ENCODE data around the gene RRP9.
A peak's percentile ranks its signal among the peaks of the same experiment; 100 is the strongest.
"Not testable (repeated sequence)": the region's sequence is repeated elsewhere in the genome, so short reads cannot be mapped to it uniquely, and the experiment has no call there.

Gene RRP9, protein sequence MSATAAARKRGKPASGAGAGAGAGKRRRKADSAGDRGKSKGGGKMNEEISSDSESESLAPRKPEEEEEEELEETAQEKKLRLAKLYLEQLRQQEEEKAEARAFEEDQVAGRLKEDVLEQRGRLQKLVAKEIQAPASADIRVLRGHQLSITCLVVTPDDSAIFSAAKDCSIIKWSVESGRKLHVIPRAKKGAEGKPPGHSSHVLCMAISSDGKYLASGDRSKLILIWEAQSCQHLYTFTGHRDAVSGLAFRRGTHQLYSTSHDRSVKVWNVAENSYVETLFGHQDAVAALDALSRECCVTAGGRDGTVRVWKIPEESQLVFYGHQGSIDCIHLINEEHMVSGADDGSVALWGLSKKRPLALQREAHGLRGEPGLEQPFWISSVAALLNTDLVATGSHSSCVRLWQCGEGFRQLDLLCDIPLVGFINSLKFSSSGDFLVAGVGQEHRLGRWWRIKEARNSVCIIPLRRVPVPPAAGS

DNA sequence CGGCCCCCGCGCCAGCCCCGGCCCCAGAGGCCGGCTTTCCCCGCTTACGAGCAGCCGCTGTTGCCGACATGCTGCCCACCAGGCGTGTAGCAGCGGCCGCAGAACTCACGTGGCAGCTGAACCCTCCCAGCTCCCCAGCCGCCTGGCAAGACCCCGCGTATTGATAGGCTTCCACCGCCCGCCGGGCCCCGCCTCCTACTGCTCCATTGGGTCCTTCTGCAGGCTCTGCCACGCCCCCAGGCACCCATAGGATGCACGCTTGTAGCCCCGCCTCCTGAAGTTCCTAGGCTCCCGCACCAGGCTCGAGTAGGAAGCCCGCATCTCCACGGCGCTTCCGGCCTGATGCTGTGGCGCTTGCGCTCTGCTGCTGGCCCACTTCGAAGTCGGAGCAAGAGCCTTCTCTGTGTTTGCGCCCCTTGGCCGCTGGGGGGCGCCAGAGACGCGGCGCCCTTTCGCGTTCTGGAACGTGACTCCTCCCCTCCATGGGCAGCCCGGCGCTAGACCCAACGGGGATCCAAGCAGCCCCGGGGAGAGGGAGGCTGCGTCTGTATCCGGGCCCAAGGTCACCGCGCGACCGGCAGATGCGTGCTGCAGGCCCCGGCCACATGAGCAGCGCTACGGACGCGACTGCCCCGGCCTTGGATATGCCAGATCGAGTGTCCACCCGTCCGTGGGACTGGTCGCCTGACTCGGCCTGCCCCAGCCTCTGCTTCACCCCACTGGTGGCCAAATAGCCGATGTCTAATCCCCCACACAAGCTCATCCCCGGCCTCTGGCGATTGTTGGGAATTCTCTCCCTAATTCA is at the start of gene RRP9, which contains the start of gene PARP3:
Gene RRP9 (minus strand): TSS at position 107 of the 805 bp plus-strand sequence. CDS start 37 bp downstream, at position 70.
Gene PARP3 (plus strand): TSS at position 566 of the 805 bp plus-strand sequence. CDS start 993 bp downstream, outside the sequence.
- peak; percentile 99 for DNase-seq

DNA sequence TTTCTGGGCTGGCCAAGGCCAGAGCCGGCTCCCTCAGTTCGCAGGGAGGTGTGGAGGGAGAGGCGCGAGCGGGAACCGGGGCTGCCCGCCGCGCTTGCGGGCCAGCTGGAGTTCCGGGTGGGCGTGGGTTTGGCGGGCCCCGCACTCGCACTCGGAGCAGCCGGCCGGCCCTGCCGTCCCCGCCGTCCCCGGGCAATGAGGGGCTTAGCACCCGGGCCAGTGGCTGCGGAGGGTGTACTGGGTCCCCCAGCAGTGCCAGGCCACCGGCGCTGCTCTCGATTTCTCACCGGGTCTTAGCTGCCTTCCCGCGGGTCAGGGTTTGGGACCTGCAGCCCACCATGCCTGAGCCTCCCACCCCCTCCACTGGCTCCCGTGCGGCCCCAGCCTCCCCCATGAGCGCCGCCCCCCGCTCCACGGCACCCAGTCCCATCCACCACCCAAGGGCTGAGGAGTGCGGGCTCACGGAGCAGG is 48.8 kb upstream of the RRP9 start:
- DNase-seq, result not testable (repeated sequence)

DNA sequence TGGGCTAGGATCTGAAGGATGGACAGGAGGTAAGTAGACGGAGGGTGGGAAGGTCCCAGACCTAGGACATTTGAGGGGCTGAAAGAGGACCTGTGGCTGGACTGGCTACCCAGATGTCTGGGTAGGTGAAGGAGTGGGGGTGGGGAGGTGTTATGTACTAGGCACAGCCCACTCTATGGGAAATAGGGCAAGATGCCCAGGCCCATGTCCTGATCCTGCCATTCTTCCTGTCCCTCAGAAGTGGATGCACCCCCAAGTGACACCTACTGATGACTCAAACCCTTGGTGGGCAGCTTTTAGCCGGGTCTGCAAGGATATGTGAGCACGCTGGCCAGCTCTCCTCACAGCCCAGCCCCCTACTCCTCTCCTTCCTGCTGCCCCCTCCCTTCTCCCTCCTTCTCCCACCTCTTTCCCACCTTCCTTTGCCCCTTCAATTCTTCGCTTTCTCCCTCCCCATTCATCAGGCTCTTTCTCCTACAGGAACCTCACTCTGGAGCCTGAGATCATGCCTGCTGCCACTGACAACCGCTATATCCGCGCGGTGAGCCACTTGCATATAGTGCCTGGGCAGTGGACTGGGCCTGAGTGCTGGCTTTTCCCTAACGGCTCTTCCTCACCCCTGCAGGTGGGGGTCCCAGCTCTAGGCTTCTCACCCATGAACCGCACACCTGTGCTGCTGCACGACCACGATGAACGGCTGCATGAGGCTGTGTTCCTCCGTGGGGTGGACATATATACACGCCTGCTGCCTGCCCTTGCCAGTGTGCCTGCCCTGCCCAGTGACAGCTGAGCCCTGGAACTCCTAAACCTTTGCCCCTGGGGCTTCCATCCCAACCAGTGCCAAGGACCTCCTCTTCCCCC is 46.8 kb upstream of the RRP9 start:
- no peak for DNase-seq

DNA sequence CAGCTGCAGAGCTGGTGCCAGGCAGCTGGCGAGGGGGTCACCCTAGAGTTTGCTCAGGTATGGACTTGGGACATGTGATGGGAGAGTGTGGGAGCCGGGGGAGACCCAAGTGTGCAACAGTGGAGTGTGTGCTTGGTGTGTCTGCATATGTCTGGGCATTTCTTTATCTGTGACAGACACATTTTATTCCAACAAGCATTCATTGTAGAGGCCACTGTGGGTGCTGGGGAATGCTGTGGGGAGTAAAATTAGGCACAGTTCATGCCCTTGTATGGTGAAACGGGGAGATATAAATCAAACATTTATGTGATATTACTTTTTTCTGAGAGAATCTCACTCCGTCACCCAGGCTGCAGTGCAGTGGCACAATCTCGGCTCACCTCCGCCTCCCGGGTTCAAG is 45.9 kb upstream of the RRP9 start:
- DNase-seq, result no peak

DNA sequence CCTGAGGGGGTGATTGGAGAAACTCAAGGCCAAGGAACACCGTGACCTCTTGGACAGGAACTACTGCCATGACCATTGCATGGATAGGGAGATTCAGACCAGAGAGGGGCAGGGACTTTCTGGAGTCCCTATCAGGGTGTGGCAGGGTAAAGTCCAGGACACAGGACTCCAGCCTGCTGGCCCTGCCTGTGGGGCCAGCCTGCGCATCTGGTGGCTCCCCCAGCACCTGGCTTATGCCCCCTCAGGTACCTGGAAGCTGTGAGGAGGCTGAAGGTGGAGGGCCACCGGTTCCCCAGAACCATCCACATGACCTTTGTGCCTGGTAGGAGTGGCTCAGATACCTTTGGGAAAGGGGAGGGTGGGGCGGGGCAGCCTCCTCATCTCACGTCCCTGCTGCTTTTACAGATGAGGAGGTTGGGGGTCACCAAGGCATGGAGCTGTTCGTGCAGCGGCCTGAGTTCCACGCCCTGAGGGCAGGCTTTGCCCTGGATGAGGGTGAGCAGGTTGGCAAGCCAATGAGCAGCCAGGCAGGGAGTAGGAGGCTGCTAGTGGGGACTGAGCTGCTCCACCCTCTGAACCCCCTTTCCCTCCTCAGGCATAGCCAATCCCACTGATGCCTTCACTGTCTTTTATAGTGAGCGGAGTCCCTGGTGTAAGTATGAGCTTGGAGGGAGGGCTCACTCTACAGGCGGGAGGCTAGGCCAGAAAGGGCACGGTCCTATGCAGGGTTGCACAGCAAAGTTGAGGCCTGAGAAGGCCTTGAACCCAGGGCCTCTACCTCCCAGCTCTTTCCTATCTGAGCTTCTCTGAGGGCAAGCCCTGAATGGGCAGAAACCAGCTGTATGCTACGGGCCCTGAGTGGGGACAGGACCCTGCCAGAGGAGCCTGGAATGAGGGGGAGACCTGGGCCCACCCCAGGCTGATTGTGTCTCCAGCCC is 44.6 kb upstream of the RRP9 start:
- DNase-seq, result no peak

DNA sequence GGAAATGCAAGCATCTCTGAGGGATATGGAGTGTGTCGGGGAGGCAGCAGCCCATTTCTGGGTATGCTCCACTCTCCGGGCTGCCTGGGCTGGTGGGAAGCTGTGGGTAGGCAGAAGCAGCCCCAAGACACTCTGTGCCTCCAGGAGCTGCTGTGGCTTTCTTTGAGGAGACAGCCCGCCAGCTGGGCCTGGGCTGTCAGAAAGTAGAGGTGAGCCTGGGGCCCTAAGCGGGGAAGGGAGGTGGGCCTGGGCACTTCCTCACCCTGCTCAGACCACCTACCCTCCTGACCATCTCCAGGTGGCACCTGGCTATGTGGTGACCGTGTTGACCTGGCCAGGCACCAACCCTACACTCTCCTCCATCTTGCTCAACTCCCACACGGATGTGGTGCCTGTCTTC is 43.4 kb upstream of the RRP9 start:
- DNase-seq, result no peak

DNA sequence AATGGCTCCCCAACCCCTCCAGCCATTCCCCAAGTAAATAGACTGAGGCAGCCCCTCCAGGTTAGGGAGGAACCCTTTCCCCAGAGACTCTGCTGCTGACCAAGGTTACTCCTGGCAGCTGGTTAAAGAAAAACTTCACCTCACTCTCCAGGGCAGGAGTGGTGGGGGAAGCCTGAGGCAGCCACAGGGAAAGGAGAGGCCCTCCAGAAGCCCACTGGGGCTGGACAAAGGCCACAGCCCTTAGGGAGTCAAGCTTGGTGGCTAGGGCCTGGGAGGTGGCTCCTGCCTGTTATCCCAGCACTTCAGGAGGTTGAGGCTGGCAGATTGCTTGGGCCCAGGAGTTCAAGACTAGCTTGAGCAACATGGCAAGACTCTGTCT is 42.6 kb upstream of the RRP9 start:
- no peak for DNase-seq

DNA sequence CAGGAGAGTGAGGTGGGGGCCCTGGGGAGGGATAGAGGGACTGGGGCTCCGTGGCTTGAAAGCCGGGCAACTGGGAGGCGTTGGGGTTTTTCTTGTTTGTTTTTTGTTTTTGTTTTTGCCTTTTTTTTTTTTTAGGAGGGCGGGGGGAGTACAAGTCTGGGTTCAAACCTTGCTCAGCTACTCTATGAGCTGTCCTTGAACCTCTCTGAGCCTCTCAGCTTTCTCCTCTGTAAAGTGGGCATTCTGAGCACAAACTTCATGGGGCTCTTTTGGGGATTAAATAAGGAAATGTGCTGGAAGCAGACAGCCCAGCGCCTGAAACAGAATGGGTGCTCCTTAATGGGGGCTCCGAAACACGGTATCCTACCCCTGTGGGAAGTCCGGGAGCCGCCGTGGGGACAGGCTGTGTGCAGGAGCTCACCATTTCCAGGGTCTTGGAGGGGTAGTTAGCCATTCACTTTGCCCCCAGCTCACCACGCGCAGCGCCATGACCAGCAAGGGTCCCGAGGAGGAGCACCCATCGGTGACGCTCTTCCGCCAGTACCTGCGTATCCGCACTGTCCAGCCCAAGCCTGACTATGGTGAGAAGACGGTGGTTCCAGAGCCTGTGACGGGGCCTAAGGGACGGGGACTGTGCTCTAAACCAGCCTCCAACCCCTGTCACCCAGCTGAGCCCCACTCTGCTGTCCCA is 42.0 kb upstream of the RRP9 start:
- no peak for DNase-seq

DNA sequence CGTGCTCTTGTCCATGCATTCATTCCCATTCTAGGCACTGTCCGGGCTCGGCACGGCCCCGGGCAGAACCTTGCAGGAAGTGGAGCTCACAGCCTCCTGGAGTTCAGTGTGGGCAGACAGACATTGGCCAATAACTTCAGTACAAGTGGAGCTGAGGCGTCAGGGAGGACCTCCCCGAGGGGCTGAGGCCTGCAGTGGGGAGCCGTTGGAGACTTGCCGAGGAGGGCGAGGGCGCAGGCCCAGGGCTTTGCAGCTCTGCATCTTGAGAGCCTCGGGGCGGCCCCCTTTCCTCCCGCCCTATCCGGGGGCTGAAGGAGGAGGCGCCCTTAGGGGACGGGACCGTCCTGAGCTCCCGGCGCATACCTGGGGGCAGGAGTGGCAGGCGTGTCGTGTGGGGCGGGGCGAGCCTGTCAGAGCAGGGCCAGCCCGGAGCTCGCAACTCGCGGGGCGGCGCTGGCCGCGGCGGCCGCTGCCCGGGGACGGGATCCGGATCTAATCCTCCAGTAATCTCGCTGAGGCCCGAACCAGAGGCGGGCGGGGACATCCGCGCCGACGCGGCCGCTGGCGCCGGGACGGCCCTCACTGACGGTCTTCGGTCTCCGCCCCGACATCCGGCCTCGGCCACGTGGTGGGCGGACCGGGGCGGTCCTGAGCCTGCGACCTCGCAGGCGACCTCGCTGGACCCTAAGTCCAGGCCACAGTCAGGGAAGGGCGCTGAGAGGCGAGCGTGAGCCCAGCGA is 41.3 kb upstream of the RRP9 start, which contains the start of gene ACY1:
Gene ACY1 (plus strand): TSS at position 698 of the 740 bp plus-strand sequence. CDS start 530 bp downstream, outside the sequence.
- peak; percentile 99 for DNase-seq

DNA sequence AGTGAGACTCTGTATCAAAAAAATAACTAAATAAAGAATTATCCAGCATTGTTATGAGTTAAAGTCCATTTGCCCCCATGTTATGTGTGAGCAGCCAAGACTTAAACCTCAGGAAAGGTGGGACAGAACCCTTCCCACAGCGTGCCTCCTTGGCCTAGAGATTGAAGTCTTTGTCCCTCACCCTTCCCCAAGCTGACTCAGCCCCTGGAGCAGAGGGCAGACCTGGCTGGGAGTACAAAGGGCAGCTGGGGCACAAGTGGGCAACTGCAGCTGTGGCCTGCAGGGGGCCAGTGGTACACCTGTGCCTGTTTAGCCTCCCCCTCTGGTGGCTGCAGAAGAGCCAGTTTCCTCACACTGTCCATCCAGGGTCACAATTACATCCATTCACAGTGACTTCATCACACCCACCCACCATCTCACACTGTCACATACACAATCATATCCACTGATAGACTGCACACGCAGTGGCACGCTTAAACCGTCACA is 40.7 kb upstream of the RRP9 start:
- peak; percentile 97 for DNase-seq

DNA sequence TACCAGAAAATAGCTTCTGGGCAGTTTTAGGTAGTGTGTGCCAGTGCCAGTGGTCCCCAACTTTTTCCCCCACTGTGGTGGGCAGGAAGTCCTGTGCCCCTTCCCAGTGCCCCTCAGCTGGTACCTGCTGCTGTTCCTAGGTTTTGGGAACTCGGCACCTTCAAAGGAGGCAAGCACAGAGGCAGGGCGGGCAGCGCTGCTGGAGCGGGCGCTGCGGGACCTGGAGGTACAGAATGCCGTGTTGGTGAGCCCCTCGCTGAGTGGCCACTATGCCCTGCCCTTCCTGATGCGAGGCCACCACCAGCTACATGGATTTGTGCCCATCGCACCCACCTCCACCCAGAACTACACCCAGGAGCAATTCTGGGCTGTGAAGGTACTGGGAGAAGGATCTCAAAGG is 38.5 kb upstream of the RRP9 start:
- no peak for DNase-seq

DNA sequence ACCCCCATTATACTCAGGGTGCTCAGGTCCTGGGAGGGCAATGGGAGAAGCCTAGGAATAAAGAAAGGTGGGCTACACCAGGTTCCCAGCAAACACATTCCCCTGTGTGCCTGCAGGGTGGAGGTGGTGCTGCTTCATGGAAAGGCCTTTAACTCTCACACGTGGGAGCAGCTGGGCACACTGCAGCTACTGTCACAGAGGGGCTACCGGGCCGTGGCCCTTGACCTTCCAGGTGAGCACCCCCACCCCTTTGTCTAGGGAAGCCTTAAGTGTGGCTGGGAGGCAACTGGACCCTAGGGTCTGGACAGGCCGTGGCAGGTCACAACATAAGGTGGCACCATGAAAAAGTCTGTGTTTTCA is 36.4 kb upstream of the RRP9 start:
- DNase-seq, result no peak

DNA sequence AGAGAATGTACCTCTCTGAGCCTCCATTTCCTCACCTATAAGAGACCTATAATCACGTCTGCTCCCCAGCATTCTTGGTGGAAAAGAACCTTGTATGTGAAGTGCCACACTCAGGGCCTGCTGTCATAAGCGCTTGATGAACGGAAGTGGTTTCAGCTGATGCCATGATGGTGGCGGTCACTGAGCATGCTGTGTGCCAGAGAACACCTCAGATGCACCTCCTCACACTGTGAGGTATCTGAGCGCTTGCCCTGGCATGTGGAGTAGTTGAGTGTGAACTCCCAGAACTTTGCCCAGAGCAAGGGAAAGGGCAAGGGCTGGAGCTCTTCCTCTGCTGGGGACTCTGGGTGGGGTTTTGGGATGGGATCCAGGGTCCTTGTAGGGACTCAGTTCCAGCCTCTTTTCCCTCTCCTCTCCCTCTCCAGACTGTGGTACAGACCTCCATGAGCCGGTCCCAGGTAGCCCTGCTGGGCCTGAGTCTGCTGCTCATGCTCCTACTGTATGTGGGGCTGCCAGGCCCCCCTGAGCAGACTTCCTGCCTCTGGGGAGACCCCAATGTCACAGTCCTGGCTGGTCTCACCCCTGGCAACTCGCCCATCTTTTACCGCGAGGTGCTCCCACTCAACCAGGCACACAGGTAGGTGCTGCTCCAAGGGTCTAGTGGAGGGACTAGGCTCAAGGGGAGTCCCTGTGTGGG is 35.9 kb upstream of the RRP9 start:
- DNase-seq, result no peak

DNA sequence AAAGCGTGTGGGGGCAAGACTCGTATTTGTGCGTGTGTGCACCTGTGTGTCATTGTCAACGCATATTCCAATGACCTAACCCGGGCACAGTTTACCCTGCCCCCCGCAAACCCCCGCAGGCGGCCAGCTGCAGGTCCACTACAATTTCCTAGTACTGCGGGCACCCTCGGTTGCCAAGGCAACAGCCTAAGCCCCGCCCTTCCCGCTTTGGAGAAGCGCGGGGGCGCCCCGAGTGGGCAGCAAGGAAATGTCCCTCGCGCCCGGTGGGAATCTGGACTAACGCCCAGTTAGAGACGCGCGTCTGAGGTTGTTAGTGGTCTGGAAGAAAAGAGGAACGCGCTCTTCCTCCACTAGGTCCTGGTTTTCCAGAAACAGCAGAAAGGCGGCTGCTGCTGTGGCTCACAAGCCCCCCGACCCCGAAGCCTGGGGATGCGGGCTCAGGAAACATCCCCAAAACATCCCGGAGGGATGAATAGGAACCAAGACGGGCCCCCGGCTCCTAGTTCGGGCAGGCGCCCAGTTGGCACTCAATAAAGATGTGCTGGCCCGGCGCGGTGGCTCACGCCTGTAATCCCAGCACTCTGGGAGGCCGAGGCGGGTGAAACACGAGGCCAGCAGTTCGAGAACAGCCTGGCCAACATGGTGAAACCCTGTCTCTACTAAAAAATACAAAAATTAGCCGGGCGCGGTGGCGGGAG is 34.3 kb upstream of the RRP9 start:
- DNase-seq, result no peak

DNA sequence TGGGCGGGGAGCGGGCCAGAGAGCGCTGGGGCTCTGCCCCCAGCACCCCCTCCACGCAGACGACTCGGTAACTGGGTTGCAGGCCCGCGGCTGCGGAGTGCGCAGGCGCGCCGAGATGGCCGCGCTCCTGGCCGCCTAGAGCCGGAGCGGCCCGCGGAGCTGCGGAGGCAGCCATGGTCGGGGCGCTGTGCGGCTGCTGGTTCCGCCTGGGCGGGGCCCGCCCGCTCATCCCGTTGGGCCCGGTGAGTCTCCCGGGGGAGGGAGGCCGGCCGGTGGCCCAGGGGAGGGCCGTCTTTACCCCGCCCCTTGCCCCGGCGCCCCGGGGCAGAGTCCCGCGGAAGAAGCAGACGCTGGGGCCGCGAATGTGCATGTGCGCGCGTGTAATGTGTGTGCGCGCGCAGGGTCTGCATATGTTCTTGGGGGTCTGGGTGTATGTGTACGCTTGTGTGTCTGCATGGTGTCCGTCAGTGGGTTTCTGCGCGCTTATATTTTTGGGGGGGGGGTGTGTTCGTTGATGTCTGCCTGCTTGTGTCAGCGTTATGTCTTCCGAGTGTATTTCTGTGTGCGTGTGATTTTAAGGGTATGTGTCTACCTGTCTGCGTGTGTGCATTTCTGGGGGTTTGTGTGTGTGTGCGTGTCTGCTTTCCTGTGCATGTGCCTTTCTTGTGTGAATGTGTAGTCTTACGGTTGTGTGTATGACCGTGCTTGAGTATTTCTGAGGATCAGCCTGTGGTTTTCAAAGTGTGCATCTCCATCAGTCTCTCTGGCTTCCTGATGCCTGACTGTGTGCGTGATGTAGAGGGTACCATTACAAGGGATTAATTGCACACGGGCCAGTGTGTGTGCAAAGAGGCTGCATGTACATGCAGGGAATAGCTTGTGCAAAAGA is 33.5 kb upstream of the RRP9 start, which contains the start of gene ABHD14A:
Gene ABHD14A (plus strand): TSS at position 102 of the 889 bp plus-strand sequence. CDS start 72 bp downstream, at position 174.
- peak; percentile 92 for DNase-seq

DNA sequence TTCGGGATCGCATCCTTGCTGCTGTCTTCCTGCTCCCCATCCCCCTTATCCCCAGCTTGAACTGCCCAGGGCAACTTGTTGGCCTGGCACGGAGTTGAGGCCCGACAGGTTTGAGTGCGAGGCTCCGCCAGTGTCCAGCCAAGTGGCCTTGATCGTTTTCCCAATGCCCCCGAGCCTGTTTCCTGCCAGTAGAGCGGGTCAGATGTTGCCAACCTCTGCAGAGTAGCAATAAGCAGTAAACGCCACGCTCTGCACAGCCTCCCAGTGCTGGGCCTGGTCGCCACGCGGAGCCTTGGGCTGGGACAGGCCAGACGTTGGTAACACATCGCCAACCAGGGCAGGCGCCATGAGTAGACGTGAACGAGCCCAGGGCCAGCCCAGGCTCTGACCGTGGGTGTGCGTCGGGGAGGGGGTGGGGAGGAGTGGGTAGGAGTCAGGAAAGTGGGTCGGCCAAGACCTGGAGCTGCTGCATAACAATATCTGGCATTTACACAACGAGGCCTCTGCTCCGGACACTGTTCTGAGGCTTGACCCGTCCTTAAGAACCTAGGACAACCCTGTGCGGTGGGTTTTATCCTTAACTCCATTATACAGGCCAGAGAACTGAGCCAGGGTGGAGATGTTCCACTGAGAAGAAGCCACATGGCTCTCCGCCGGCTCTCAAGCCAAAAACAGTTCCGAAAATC is 32.7 kb upstream of the RRP9 start:
- DNase-seq, result no peak

DNA sequence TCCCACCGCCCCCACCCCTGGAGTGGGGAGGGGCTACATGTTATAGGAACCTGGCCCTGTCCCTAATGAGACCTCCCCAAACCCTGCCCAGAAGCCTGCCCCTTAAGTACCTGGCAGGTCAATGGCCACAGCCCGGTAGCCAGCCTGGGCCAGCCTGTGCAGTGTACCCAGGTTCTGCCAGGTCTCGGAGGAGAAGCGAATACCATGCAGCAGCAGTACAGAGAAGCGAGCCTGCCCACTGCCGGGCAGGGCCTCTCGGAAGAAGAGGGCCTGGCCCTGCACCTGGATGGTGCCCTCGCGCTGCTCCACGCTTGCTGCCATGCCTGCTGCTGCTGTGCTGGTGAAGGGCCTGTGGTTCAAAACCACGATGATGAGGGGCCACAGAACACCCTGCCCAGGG is 29.6 kb upstream of the RRP9 start:
- no peak for DNase-seq
